GDM1 (cell line): Measurements from ENCODE around the gene FAM170A.

Source experiments
- DNase-seq: peaks from one replicate; lab custom pipeline; 2025; lab: John Stamatoyannopoulos, UW

Gene FAM170A, protein sequence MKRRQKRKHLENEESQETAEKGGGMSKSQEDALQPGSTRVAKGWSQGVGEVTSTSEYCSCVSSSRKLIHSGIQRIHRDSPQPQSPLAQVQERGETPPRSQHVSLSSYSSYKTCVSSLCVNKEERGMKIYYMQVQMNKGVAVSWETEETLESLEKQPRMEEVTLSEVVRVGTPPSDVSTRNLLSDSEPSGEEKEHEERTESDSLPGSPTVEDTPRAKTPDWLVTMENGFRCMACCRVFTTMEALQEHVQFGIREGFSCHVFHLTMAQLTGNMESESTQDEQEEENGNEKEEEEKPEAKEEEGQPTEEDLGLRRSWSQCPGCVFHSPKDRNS

DNA sequence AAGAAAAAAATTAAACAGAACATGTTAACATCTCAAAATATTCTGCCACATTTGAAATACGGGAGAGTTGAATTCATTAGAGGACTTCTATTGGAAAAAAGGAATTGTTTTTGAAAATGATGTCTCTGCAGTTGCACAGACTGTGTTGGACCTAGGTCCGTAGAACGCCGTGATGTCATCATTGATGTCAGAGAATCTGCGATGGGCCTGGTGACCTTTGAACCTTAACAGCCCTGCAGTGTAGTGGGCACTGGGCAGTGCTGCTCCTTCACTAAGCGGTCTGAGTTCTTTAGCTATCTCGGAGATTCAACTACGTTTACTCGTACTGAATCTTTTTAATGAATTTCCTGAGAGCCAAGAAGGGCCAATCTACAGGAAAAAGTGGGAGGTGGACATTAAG is at the start of gene FAM170A:
Gene FAM170A, plus strand, starts transcription at position 220 of the 400 bp plus-strand sequence. CDS start 211 bp downstream, outside the sequence.
- DNase-seq, result no peak

DNA sequence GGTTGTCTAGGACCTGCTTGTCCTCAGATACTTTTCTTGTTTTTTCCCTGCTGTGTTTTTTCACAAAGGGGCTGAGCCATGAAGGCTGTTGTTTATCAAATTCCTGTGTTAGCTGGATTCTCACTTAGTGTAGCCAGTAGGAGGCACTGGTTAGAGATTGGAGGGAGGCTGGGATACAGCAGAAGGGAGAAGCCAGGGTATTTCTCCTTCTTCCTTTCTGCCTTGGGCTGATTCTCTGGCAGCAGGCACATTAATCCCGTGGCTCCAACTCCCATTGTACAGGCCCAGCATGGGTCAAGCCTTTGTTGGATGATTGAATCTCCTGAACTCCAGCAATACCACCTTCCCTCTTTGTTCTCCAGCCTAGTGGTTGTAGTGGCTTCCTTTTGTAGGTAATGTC is 46.4 kb upstream of the FAM170A start:
- no peak for DNase-seq

DNA sequence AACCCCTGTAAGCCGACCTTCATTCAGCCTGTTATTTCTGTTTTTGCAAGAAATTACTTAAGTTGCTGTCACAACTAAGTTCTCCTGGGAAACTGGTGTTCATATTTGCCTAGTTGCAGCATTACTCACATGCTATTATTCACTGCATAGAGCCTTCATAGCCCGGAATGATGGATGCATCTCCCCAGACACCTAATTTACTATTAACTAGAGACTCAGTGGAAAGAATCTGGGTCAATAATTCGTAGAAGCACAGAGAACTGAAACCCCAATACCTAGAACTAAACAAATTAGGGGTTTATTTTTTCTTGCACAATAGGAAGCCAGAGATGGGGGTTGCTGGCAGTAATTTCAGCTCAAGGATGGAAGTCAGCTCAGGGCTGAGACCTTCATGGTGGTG is 45.7 kb upstream of the FAM170A start:
- DNase-seq, result no peak

DNA sequence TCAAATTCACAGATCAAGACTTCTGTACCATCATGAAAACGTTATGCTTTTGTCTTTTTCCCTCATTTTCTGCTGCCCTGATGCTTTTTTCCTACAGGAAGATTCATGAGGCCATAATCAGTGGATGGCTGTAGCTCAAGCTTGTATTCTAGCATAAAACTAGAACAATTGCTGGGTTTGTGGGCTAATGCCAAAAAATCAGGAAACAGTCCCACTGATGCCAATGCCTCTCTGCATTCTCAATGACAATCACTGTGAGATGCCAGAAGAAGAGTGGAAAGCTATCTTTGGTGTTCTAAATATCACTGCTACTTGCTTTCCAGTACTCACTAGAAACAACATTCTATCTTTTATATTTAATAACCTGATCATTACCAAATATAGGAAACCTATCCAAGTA is 33.3 kb upstream of the FAM170A start:
- DNase-seq, result no peak

DNA sequence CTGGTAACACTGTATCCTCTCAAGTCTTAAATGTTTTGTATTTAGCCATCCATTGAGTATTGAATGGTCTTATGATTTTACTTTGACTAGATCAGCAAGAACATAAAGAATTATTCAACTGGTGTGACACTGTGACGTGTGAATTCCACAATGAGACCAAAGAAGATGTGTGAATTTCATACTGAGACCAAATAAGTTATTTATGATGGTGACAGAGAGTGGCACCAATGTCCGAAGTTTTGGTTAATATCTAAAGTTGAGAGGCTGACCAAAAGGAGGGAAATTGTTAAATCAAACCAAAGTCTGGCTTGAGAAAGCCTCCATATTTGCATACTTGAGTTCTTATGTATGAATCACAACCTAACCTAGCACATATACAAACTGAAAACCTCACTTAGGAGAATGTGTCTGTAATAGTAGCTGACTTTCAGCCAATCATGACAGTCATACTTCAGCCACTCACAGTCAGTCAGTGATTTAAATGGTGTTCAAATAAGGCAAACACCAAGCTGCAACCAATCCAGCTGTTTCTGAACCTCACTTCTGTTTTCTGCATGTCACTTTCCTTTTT is 31.5 kb upstream of the FAM170A start:
- DNase-seq, result no peak

DNA sequence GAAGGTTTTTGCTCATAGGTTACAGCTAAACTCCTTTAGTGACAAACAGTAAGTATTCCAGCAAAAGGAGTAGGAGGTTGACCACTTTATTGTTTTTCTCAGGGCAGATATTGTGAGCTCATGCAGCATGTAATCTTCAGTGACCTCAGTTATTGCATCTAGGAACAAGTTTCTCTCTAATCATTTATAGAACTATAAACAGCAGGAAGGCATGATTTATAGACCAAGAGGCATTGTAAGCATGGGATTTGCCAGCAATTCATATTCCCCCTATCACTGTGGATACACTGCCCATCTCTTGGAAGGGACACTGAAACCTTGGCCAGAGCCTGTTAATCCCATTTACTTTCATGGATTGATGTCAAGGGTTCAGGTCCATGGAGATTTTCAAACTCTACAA is 15.4 kb upstream of the FAM170A start:
- DNase-seq, result no peak

DNA sequence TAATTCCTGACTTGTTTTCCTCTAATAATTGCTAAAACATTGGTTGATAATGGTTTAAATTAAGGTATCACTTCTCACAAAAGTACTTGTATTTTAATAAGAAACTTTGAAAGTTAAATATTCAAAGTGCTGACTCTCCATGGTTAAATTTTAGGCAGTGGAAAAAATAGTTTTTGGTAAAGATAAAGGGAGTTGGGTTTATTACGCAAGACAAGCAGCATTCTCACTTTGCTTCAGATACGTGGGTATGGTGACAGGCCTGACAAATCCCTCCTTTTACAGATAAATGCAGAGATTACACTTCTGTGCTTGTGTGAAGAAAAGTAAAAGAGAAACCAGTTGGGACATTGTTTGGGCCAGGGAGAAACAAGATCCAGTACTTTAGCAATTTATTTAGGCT is 14.5 kb upstream of the FAM170A start:
- DNase-seq, result no peak

DNA sequence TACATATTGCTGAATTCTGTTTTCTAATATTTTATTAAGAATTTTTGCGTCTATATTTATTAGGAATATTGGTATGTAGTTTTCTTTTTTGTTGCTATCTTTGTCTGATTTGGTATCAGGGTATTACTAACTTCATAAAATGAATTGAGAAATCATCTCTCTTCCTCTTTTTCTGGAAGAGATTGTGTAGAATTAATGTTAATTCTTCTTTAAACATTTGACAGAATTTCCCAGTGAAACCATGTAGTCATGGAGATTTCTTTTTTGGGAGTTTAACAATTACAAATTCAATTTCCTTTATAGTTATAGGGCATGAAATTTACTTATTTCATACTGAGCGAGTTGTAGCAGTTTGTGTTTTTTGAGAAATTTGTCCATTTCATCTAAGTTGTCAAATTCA is 3.3 kb upstream of the FAM170A start:
- DNase-seq, result no peak

DNA sequence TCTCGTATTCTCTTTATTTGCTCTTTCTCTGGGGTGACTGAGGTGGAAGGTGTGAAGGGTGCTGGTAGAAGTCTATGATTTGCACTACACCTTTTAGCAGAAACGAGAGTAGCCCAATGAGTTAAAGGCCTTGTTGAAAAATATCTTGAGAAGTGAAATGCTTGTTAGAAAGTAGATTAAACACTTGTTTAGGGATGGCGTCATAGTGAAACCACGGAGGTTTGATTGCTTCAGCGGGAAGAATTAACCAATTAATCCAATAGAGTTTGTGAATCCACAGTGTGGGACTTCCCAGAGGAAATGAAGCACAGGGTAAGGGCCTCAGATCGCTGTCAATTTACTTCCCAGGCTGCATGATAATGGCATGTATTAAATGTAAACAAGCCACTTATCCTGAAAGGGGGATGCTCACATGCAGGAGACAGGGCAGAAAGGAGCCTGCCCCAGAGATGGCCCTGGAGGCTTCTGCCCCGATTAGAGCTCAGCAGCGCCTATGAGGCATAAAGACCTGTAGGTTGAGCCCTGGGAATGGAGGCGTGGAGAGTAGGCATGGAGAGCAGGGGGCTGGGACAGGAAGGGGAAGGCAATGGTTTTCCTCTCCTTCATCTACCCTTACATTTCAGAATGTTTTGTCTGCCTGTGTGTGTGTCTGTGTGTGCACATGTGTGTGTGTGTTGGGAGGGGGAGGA is 1.5 kb downstream of the FAM170A start:
- no peak for DNase-seq

DNA sequence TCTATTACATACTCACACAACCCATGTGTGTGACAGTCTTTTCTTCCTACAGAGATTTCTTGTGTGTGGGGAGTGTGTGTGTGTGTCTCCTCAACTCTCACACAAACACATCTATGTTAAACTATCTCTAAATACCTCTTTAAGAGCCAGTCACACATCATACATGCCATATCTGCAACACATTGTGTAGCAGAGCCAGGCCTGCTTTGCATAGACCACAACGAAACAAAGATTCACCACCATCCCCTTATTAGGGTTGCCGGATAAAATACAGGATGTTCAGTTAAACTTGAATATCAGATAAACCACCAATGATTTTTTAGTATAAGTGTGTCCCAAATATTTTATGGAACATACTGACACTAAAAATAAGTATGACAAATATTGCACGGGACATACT is 2.3 kb downstream of the FAM170A start:
- no peak for DNase-seq

DNA sequence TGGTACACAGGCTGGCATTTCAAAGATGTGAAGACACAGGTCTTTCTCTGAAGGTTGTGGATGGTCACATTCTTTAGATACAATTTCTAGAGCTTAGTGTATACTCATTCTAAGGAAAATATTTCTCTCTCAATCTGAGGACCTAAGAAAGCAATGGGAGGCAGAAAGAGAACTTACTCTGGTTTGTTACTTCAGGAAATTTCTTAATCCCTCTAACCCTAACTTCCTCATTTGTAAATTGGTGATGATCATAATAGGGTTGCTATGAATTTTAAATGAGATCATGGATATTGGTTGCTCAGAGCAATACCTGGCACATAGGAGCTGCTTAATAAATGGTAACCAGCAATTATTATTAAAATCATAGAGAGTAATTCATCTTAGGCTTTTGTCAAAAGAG is 22.1 kb downstream of the FAM170A start:
- DNase-seq, result no peak

DNA sequence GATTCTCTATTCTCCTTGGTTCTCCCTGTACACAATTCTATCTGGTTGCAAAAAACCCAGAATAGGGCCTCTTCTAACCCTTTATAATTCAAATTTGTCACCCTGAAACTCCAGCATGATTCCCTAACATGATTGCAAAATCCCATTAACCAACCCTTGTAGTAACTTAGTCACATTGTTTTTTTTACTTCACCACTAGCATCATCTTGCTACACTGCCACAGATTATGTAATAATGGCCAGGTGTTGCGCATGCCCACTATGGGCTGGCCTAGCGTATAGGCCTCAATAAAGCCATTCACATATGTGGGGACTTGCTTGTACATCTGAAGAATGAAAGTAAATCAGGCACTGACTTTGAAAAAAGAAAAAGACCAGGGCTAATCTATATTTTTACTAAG is 25.7 kb downstream of the FAM170A start:
- DNase-seq, result no peak

DNA sequence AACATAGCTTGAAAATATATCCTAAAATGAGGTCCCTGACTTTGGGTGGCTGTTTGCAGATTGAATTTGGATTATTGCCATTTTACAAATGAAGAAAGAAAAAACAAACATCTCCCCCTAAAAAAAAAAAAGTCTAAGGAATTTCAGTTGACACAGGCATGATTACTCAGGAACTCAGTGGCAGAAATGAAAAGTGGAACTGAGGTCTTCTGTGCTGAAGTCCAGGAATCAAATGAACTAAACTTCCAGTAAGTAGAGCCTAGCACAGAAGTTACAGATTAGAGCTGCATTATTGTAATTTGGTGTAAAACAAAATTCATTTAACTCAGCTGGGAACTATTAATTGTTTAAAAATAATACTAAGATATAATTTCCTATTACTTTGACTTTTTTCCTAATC is 26.7 kb downstream of the FAM170A start:
- DNase-seq, result no peak

DNA sequence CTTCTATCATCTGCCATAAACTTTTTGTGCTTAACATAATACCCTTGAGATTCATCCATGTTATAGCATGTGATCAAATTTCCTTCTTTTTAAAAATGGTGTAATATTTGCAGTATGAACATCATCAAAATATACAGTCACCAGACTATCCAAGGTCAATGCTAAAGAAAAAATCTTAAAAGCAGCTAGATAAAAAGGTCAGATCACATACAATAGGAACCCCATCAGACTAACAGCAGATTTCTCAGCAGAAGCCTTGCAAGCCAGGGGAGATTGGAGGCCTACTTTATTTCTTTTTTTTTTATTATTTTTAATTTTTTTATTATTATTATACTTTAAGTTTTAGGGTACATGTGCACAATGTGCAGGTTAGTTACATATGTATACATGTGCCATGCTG is 37.2 kb downstream of the FAM170A start:
- DNase-seq, result no peak

DNA sequence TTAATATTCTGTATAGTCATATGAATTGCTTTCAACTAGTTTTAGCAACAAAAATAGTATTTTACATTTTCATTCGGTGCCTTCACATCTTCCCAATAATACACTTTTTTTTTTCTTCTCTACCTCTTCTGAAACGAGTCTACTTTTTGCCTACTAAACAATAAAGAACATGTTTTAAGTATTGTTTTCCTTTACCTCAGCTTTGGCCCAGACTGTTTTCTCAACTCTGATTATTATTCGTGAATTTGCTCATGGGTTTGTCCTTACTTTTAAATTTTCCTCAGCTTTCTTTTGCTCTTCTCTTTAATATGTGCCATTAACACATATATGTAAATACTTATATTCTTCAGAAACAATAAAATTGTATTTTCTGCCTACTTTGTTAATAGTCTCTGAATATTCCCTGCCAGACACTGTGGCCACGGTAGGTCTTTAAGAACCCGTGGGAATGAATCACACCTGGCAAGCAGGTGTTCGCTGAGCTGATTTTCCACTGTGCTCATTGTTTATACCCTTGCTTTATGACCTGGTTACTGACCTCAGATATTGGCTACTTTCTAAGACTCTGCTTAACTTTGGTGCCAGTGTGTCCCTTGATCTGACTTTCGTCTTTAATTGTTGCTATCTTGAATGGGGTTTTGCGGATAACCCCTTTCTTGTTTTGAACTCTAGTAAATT is 49.1 kb downstream of the FAM170A start:
- no peak for DNase-seq

DNA sequence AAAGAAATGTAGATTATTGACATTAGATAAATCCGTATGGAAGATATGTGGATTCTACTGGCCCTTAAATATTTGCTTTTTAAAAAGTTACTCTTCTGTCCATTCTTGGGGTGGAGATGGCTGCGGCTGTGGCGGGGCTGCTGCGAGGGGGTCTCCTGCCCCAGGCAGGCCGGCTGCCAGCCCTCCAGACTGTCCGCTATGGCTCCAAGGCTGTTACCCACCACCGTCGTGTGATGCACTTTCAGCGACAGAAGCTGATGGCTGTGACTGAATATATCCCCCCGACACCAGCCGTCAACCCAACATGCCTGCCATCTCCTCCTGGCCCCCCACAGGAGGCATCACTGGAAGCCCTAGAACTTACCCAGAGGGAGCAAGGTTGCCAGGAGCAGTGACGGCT is 50.7 kb downstream of the FAM170A start:
- DNase-seq, result no peak

DNA sequence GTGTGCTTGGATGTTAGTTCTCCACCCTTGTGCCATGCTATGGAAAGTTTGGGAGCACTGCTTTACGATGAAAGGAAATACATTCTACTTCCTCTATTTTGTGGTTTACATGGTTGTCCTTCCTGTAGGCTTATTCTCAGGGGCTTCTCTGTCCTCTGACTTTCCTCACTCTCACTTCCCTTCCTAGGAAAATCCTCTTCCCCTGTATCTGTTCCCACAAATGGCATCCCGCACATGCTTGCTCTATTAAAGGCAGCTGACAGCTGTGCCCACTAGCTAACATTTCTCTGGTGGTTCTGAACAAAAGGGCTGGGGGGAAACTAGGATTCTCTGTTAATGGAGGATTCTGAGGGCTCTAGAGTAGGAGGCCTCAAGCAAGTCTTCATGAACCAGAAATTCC is 52.4 kb downstream of the FAM170A start:
- DNase-seq, result no peak

DNA sequence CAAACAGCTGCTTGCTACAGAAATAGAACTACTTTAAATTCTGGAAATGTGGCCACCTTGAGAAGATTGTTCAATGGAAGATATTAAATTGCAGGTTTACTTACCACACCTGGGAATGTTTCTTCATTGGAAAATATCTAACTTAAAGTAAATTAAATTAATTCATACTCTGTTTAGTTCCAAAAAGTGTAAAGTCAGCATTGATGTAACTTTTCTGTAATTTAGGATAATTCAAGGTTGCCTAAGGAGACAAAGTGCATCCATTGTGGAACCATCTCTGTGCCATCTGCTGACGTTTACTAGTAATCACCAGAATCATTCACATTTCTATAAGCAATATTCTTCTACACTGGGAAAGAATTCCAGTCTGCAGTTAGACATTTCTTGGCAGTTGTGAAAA is 53.0 kb downstream of the FAM170A start:
- no peak for DNase-seq
